CD14-positive monocyte (primary cell): ENCODE data around the gene CDK6. TPM values are rescaled to one million over a fixed set of nuclear protein-coding genes. Genes with fewer than 3 reads are reported as not detected.

Source experiments
- DNase-seq, 3 donors: peaks; one replicate each; pipeline ENCODE4 v3.0.0-alpha.2; 2011 to 2022
- H2AFZ ChIP-seq: 2 replicates; pipeline ENCODE4 v1.6.0; 2012; ENCODE audit warnings: mild to moderate bottlenecking, low read depth, low read length, inconsistent platforms; ENCODE audit not compliant: insufficient read depth, poor library complexity, severe bottlenecking
- H3K27ac ChIP-seq, 2 donors: 1 replicate in 1 of 2; 2 replicates in 1 of 2; pipeline ENCODE4 v1.5.1; 2012 to 2013; ENCODE audit warnings: low read length in 2 of 2, control low read depth in 1 of 2, inconsistent platforms in 1 of 2, low read depth in 1 of 2, mild to moderate bottlenecking in 1 of 2
- H3K27me3 ChIP-seq, 2 donors: one replicate each; pipeline versions ENCODE4 v1.6.0 to v1.6.1; 2011 to 2013; ENCODE audit warnings: low read length in 2 of 2; ENCODE audit not compliant: control insufficient read depth in 2 of 2, insufficient read depth in 2 of 2
- H3K36me3 ChIP-seq, 2 donors: replicated peaks in 1 of 2; 1 replicate in 1 of 2; 2 replicates in 1 of 2; pipeline versions ENCODE4 v1.5.1 to v1.6.1; 2012 to 2013; ENCODE audit warnings: low read length in 2 of 2, control low read depth in 1 of 2, inconsistent platforms in 1 of 2, mild to moderate bottlenecking in 1 of 2; ENCODE audit not compliant: insufficient read depth in 2 of 2, control insufficient read depth in 1 of 2
- H3K4me1 ChIP-seq, 2 donors: 1 replicate in 1 of 2; 2 replicates in 1 of 2; pipeline versions ENCODE4 v1.5.1 to v1.6.1; 2012 to 2013; ENCODE audit warnings: low read length in 2 of 2, control low read depth in 1 of 2, inconsistent platforms in 1 of 2, mild to moderate bottlenecking in 1 of 2, moderate library complexity in 1 of 2; ENCODE audit not compliant: insufficient read depth in 2 of 2, control insufficient read depth in 1 of 2
- H3K4me2 ChIP-seq: replicated peaks from 2 replicates; pipeline ENCODE3; 2012; ENCODE audit warnings: low read length, moderate library complexity, mild to moderate bottlenecking; ENCODE audit not compliant: poor library complexity, severe bottlenecking; ENCODE audit errors: extremely low read depth
- H3K4me3 ChIP-seq, 3 experiments: fragments of 200-600 bp in 1 of 3; sonication (generic) in 1 of 3; replicated peaks in 1 of 3; 1 replicate in 2 of 3; 2 replicates in 1 of 3; pipeline ENCODE4 v1.5.1; 2011 to 2013; ENCODE audit warnings: low read length in 3 of 3, mild to moderate bottlenecking in 3 of 3, control low read depth in 2 of 3, low read depth in 2 of 3, inconsistent platforms in 1 of 3, moderate library complexity in 1 of 3
- H3K79me2 ChIP-seq: 2 replicates; pipeline ENCODE4 v1.6.0; 2012; ENCODE audit warnings: mild to moderate bottlenecking, control low read depth, inconsistent platforms, low read length, moderate library complexity; ENCODE audit not compliant: insufficient read depth
- H3K9ac ChIP-seq: 2 replicates; pipeline ENCODE4 v1.6.0; 2017; ENCODE audit warnings: low read length, mild to moderate bottlenecking; ENCODE audit not compliant: insufficient read depth, poor library complexity, severe bottlenecking
- H3K9me3 ChIP-seq, 2 donors: replicated peaks in 1 of 2; 1 replicate in 1 of 2; 2 replicates in 1 of 2; pipeline versions ENCODE4 v1.5.1 to v1.6.1; 2012 to 2013; ENCODE audit warnings: low read length in 2 of 2, control low read depth in 1 of 2; ENCODE audit not compliant: control insufficient read depth in 1 of 2, insufficient read depth in 1 of 2
- H4K20me1 ChIP-seq: 2 replicates; pipeline ENCODE4 v1.6.0; 2012; ENCODE audit warnings: mild to moderate bottlenecking, low read length, control low read depth, moderate library complexity; ENCODE audit not compliant: insufficient read depth
- H3K27ac Mint-ChIP-seq, 7 donors: one replicate each; pipeline ENCODE4 v1.8.0; 2020; ENCODE audit warnings: mild to moderate bottlenecking in 7 of 7, mixed read lengths in 7 of 7, moderate library complexity in 6 of 7, inconsistent platforms in 2 of 7
- H3K27me3 Mint-ChIP-seq, 3 donors: one replicate each; pipeline ENCODE4 v1.8.0; 2021 to 2022; ENCODE audit warnings: low read depth in 3 of 3, mild to moderate bottlenecking in 3 of 3, mixed read lengths in 3 of 3, moderate library complexity in 3 of 3, inconsistent platforms in 1 of 3
- H3K36me3 Mint-ChIP-seq, 2 donors: one replicate each; pipeline ENCODE4 v1.8.0; 2020; ENCODE audit warnings: mixed read lengths in 2 of 2, inconsistent platforms in 1 of 2, mild to moderate bottlenecking in 1 of 2
- H3K4me1 Mint-ChIP-seq: one replicate; pipeline ENCODE4 v1.8.0; 2020; ENCODE audit warnings: mild to moderate bottlenecking, mixed read lengths
- H3K4me3 Mint-ChIP-seq, 2 donors: one replicate each; pipeline ENCODE4 v1.8.0; 2020; ENCODE audit warnings: mild to moderate bottlenecking in 2 of 2, mixed read lengths in 2 of 2, moderate library complexity in 1 of 2
- H3K9me3 Mint-ChIP-seq, 7 donors: one replicate each; pipeline ENCODE4 v1.8.0; 2020 to 2022; ENCODE audit warnings: mixed read lengths in 7 of 7, mild to moderate bottlenecking in 6 of 7, moderate library complexity in 6 of 7, inconsistent platforms in 2 of 7
- WGBS: methylation state at CpG from one replicate; pipeline ENCODE4 v1.1.5; 2013; ENCODE audit warnings: missing lambda C conversion rate; ENCODE audit not compliant: insufficient coverage; 5-methylcytosine and 5-hydroxymethylcytosine counted together
- intact Hi-C, 2 donors: fragments of 100-400 bp; cut with micrococcal nuclease; formaldehyde crosslinking; loops; one replicate each; pipeline versions ENCODE4 v1.15.0 to v1.15.1; 2023
- polyA plus RNA-seq, 3 donors: library from polyadenylated mRNA; depleted of rRNA in 1 of 3; unstranded in 2 of 3; stranded (reverse) in 1 of 3; fragments of 300-500 nt in 2 of 3; fragments of >200 nt in 1 of 3; fragmentation: Illumina TruSeq in 2 of 3; gene quantifications; 1 replicate in 2 of 3; 2 replicates in 1 of 3; pipeline ENCODE4 v1.2.3, GENCODE V29; 2012 to 2021
- TF ChIP-seq, protein P1 (sequence below): fragments of 200-600 bp; IDR thresholded peaks from one replicate; pipeline ENCODE4 v1.8.0; 2022; ENCODE audit warnings: antibody characterized with exemption, mild to moderate bottlenecking

Gene CDK6
- polyA plus RNA-seq, 3 donors, result 3.4 to 4.3 (median 3.8) TPM

DNA sequence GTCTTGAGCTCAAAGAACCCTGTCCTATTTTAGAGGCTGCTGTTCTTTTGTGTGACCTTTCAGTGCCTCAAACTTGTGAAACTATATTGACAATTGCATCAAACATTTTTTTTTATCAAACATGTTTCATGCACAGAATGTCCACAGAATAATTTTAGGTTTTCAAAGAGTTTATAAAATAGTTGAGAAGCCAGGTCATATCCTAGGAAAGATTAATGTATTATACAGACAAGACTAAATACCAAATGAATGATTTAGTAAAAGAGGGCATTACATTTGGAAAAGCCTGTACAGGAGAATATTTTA is 67.0 kb downstream of the CDK6 start:
- TF ChIP-seq, protein P1, sequence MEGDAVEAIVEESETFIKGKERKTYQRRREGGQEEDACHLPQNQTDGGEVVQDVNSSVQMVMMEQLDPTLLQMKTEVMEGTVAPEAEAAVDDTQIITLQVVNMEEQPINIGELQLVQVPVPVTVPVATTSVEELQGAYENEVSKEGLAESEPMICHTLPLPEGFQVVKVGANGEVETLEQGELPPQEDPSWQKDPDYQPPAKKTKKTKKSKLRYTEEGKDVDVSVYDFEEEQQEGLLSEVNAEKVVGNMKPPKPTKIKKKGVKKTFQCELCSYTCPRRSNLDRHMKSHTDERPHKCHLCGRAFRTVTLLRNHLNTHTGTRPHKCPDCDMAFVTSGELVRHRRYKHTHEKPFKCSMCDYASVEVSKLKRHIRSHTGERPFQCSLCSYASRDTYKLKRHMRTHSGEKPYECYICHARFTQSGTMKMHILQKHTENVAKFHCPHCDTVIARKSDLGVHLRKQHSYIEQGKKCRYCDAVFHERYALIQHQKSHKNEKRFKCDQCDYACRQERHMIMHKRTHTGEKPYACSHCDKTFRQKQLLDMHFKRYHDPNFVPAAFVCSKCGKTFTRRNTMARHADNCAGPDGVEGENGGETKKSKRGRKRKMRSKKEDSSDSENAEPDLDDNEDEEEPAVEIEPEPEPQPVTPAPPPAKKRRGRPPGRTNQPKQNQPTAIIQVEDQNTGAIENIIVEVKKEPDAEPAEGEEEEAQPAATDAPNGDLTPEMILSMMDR, result no peak
- Histone ChIP-seq H3K9ac (no peak overlapping the region), H3K4me3 (no peak overlapping the region), H3K27me3 (no peaks in the 10 kb centered on the region), H3K4me1 (no peaks in the 10 kb centered on the region), H2AFZ (no peak overlapping the region), H4K20me1 (no peaks in the 10 kb centered on the region), H3K79me2 (peaks cover 3% of the 10 kb centered on the region), H3K9me3 (no peaks in the 10 kb centered on the region), H3K36me3 (no peaks in the 10 kb centered on the region), H3K4me2 (no peak overlapping the region), H3K27ac (no peak overlapping the region)
- DNase-seq, result no peak
- no peak overlapping the region for H3K4me3 Mint-ChIP-seq
- H3K4me1 Mint-ChIP-seq, result peaks cover 25% of the 10 kb centered on the region
- peaks cover 4 to 12% of the 10 kb centered on the region in 2 donors for H3K36me3 Mint-ChIP-seq
- H3K9me3 Mint-ChIP-seq, result no peaks in the 10 kb centered on the region
- H3K27me3 Mint-ChIP-seq, result no peaks in the 10 kb centered on the region
- H3K27ac Mint-ChIP-seq, result no peak overlapping the region
- intact Hi-C loops, result no loop called here

DNA sequence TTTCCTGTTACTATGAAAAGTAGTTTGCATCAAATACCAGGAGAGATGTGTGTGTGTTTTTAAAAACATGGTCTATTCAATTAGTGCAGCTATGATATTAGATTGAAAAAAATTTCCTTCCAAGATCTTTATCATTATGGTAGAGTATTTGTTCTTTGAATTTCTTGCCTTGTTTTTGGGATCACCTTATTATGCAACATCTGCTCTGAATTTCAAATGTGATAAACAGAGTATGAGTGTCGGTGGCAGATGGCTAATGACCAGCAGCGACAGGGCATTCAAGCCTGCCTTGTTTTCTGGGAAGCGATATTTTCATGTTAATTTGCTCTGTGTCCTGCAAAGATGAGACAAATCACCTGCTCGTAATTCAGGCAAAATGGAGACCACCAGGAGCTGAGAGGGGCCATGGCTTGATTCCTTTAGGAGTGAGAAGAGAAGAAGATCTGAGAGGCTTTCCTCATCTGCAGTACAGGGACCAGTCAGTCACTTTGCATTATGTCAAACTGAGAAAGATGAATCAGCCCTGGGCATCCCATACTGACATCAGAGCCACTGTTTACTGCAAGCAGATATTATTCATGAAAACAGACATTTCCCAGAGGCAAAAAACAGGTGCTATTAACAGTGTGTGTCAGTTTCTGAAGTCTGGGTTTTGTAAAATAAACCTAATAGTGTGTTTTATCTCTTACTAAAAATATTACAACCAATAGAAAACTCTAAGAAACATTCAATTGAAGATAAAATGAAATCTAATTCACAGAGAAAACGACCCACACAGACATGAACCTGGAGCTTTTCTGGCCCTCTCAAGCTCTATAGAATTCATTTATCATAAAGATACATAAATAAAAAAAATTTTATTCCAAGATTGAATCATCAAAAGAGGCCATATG is 67.6 kb downstream of the CDK6 start:
- H4K20me1 ChIP-seq, result no peaks in the 10 kb centered on the region
- peaks cover 5% of the 10 kb centered on the region for H3K79me2 ChIP-seq
- no peaks in the 10 kb centered on the region for H3K9me3 Mint-ChIP-seq
- no peak overlapping the region for H2AFZ ChIP-seq
- DNase-seq, result peak in 1 of 3 donors; percentile 36
- H3K27ac Mint-ChIP-seq, result no peak overlapping the region
- no peak overlapping the region for H3K9ac ChIP-seq
- H3K4me3 ChIP-seq, result no peak overlapping the region
- H3K36me3 ChIP-seq, result no peaks in the 10 kb centered on the region
- H3K27ac ChIP-seq, result no peak overlapping the region
- no peak overlapping the region for H3K4me2 ChIP-seq
- no peaks in the 10 kb centered on the region for H3K27me3 ChIP-seq
- TF ChIP-seq, protein P1, result no peak
- peaks cover 4 to 12% of the 10 kb centered on the region in 2 donors for H3K36me3 Mint-ChIP-seq
- no peaks in the 10 kb centered on the region for H3K9me3 ChIP-seq
- 77% methylated on average over 4 of the region's 5 CpGs for WGBS
- H3K27me3 Mint-ChIP-seq, result no peaks in the 10 kb centered on the region
- H3K4me1 ChIP-seq, result no peaks in the 10 kb centered on the region
- intact Hi-C loops, result no loop called here
- no peak overlapping the region for H3K4me3 Mint-ChIP-seq
- H3K4me1 Mint-ChIP-seq, result peaks cover 25% of the 10 kb centered on the region
